NCI-H1092 treated with DMSO at 0.1 percent for 48 hours (cell line): ENCODE results near the gene MRPS10.

ENCODE experiments used
- DNase-seq: peaks from one replicate; lab custom pipeline; 2025; lab: John Stamatoyannopoulos, UW

Gene MRPS10

GRCh38 chr6:42217519-42218367 is at the start of gene MRPS10:
TSS of gene MRPS10 (minus strand) at chr6:42217861. CDS start at chr6:42217849, 12 bp downstream.
- peak; percentile 97 for DNase-seq

- DNase-seq: no peak
These were observed 48.9 kb upstream of the MRPS10 start for GRCh38 chr6:42266538-42266937.

- DNase-seq: no peak
These were observed 47.3 kb upstream of the MRPS10 start for GRCh38 chr6:42264852-42265390.

- DNase-seq: no peak
These were observed 46.6 kb upstream of the MRPS10 start for GRCh38 chr6:42264162-42264851.

- DNase-seq: no peak
These were observed 45.6 kb upstream of the MRPS10 start for GRCh38 chr6:42263165-42263728.

- DNase-seq: no peak
These were observed 43.3 kb upstream of the MRPS10 start for GRCh38 chr6:42260972-42261371.

- no peak for DNase-seq
These were observed 42.8 kb upstream of the MRPS10 start for GRCh38 chr6:42260396-42260888.

GRCh38 chr6:42259841-42260395 is 42.3 kb upstream of the MRPS10 start:
- no peak for DNase-seq

- no peak for DNase-seq
These were observed 41.6 kb upstream of the MRPS10 start for GRCh38 chr6:42259286-42259685.

- no peak for DNase-seq
These were observed 40.0 kb upstream of the MRPS10 start for GRCh38 chr6:42257614-42258013.

- no peak for DNase-seq
These were observed 39.4 kb upstream of the MRPS10 start for GRCh38 chr6:42257063-42257462.

- no peak for DNase-seq
These were observed 37.4 kb upstream of the MRPS10 start for GRCh38 chr6:42255050-42255449.

- no peak for DNase-seq
These were observed 36.8 kb upstream of the MRPS10 start for GRCh38 chr6:42254505-42254904.

GRCh38 chr6:42251911-42252637 is 34.4 kb upstream of the MRPS10 start:
- peak; percentile 75 for DNase-seq

- DNase-seq: no peak
These were observed 33.8 kb upstream of the MRPS10 start for GRCh38 chr6:42251500-42251899.

- DNase-seq: no peak
These were observed 32.7 kb upstream of the MRPS10 start for GRCh38 chr6:42250274-42250931.

- no peak for DNase-seq
These were observed 31.6 kb upstream of the MRPS10 start for GRCh38 chr6:42249279-42249678.

GRCh38 chr6:42243046-42243445 is 25.4 kb upstream of the MRPS10 start:
- DNase-seq: no peak

- DNase-seq: no peak
These were observed 24.3 kb upstream of the MRPS10 start for GRCh38 chr6:42241915-42242314.

GRCh38 chr6:42239736-42240375 is 22.2 kb upstream of the MRPS10 start:
- DNase-seq: no peak
